SK-N-SH treated with all-trans-retinoic acid at 6 μM for 48 hours (cell line): ENCODE measurements around the gene MTA1.

Source experiments
- ATAC-seq: fragments of 200-7000 bp; cut with Tn5 transposase; 3 replicates; pipeline ENCODE4 v1.9.1; 2020; ENCODE audit warnings: mild to moderate bottlenecking, moderate library complexity
- BACH2 ChIP-seq: fragments of 250-450 bp; sonication (Bioruptor Pico); IDR thresholded peaks from 2 replicates; pipeline ENCODE4 v1.9.0; 2021; ENCODE audit warnings: mild to moderate bottlenecking, borderline replicate concordance
- CREB5 ChIP-seq: fragments of 250-450 bp; sonication (Bioruptor Pico); IDR thresholded peaks from 2 replicates; pipeline ENCODE4 v1.5.1; 2020; ENCODE audit warnings: low read depth, mild to moderate bottlenecking, moderate library complexity
- CSDC2 ChIP-seq: fragments of 250-450 bp; sonication (Bioruptor Pico); IDR thresholded peaks from 2 replicates; pipeline ENCODE4 v1.5.0; 2020; ENCODE audit warnings: mild to moderate bottlenecking, moderate library complexity
- CSRNP3 ChIP-seq: fragments of 250-450 bp; sonication (Bioruptor Pico); IDR thresholded peaks from 2 replicates; pipeline ENCODE4 v1.5.1; 2021; ENCODE audit warnings: mild to moderate bottlenecking, moderate library complexity
- ESRRG ChIP-seq: fragments of 250-450 bp; sonication (Bioruptor Pico); IDR thresholded peaks from 2 replicates; pipeline ENCODE4 v1.6.1; 2021; ENCODE audit warnings: mild to moderate bottlenecking
- GLIS3 ChIP-seq: fragments of 250-450 bp; sonication (Bioruptor Pico); IDR thresholded peaks from 2 replicates; pipeline ENCODE4 v1.5.0; 2020; ENCODE audit warnings: mild to moderate bottlenecking, moderate library complexity
- ISL1 ChIP-seq: fragments of 250-450 bp; sonication (Bioruptor Pico); IDR thresholded peaks from 2 replicates; pipeline ENCODE4 v2.1.2; 2022; ENCODE audit warnings: mild to moderate bottlenecking, moderate library complexity
- PATZ1 ChIP-seq: fragments of 250-450 bp; sonication (Bioruptor Pico); IDR thresholded peaks from 2 replicates; pipeline ENCODE4 v1.8.0; 2020; ENCODE audit warnings: mild to moderate bottlenecking, moderate library complexity, borderline replicate concordance
- POU6F1 ChIP-seq: fragments of 250-450 bp; sonication (Bioruptor Pico); IDR thresholded peaks from 2 replicates; pipeline ENCODE4 v1.8.0; 2021; ENCODE audit warnings: low read depth, mild to moderate bottlenecking, moderate library complexity, borderline replicate concordance
- PPARA ChIP-seq: fragments of 250-450 bp; sonication (Bioruptor Pico); IDR thresholded peaks from 2 replicates; pipeline ENCODE4 v1.5.0; 2020; ENCODE audit warnings: mild to moderate bottlenecking, borderline replicate concordance
- SNAI2 ChIP-seq: fragments of 250-450 bp; sonication (Bioruptor Pico); IDR thresholded peaks from 2 replicates; pipeline ENCODE4 v1.5.0; 2020; ENCODE audit warnings: mild to moderate bottlenecking, moderate library complexity
- TSHZ2 ChIP-seq: fragments of 250-450 bp; sonication (Bioruptor Pico); IDR thresholded peaks from 2 replicates; pipeline ENCODE4 v1.5.0; 2020; ENCODE audit warnings: mild to moderate bottlenecking, moderate library complexity
- ZFP30 ChIP-seq: fragments of 450-650 bp; formaldehyde crosslinking; IDR thresholded peaks from 2 replicates; pipeline ENCODE4 v1.5.0; 2022; ENCODE audit warnings: mild to moderate bottlenecking, moderate library complexity
- ZNF8 ChIP-seq: fragments of 450-650 bp; formaldehyde crosslinking; IDR thresholded peaks from 2 replicates; pipeline ENCODE4 v1.5.0; 2020; ENCODE audit warnings: mild to moderate bottlenecking, moderate library complexity

Gene MTA1

GRCh38 chr14:105417690-105418121 is 1.9 kb upstream of the MTA1 start:
- ATAC-seq, result no peak
- no peak for TF ChIP-seq BACH2
- TF ChIP-seq CSDC2 (CRISPR knock-in tag), result no peak
- no peak for TF ChIP-seq CREB5 (CRISPR knock-in tag)
- TF ChIP-seq CSRNP3 (CRISPR knock-in tag), result no peak
- no peak for TF ChIP-seq TSHZ2
- TF ChIP-seq ZFP30 (CRISPR knock-in tag), result no peak

GRCh38 chr14:105418269-105419194 is 1.1 kb upstream of the MTA1 start:
- TF ChIP-seq POU6F1 (CRISPR knock-in tag), result no peak
- TF ChIP-seq ISL1 (CRISPR knock-in tag), result no peak
- TF ChIP-seq GLIS3, result no peak
- no peak for TF ChIP-seq ZNF8 (CRISPR knock-in tag)
- no peak for TF ChIP-seq SNAI2 (CRISPR knock-in tag)
- no peak for TF ChIP-seq ESRRG (CRISPR knock-in tag)
- TF ChIP-seq CREB5 (CRISPR knock-in tag), result no peak

GRCh38 chr14:105420101-105420973 is 710 bp downstream of the MTA1 start:
- TF ChIP-seq PATZ1 (CRISPR knock-in tag), result no peak
- no peak for TF ChIP-seq ISL1 (CRISPR knock-in tag)
- TF ChIP-seq CSDC2 (CRISPR knock-in tag), result no peak
- TF ChIP-seq PPARA, result no peak
- no peak for TF ChIP-seq SNAI2 (CRISPR knock-in tag)
- no peak for ATAC-seq

More at GRCh38 chr14:105418269-105419194, 1.1 kb upstream of the MTA1 start:
- no peak for ATAC-seq
